Measurements from ENCODE around the gene ZNF700.
"Not testable (repeated sequence)": the region's sequence is repeated elsewhere in the genome, so short reads cannot be mapped to it uniquely, and the experiment has no call there.

ZNF700 gene

GRCh38 chr19:11921852-11922495 lies 2.9 kb upstream of the ZNF700 start:
- DNase-seq (ENCODE audit: low read depth in 2 of 2) = peak in 1 of 2 donors; percentile 59
- TF ChIP-seq CTCF (IDR thresholded peaks at IDR 0.05; ENCODE audit: low read depth, low read length) = no peak
- no peak overlapping the region for H3K4me3 ChIP-seq (replicated peaks in 1 of 2; ENCODE audit: low read depth in 2 of 2, low read length in 2 of 2)

- not testable (repeated sequence) for DNase-seq (ENCODE audit: low read depth in 2 of 2)
- peak overlapping the region; percentile 86 to 91 for H3K4me3 ChIP-seq (replicated peaks in 1 of 2; ENCODE audit: low read depth in 2 of 2, low read length in 2 of 2)
These were observed 812 bp downstream of the ZNF700 start for GRCh38 chr19:11925651-11926187.

GRCh38 chr19:11927227-11927626 lies 2.3 kb downstream of the ZNF700 start:
- no peak for DNase-seq (ENCODE audit: low read depth in 2 of 2)
- H3K4me3 ChIP-seq (replicated peaks in 1 of 2; ENCODE audit: low read depth in 2 of 2, low read length in 2 of 2) = no peak overlapping the region
- TF ChIP-seq CTCF (IDR thresholded peaks at IDR 0.05; ENCODE audit: low read depth, low read length) = no peak

- no peak for TF ChIP-seq CTCF (IDR thresholded peaks at IDR 0.05; ENCODE audit: low read depth, low read length)
- DNase-seq (ENCODE audit: low read depth in 2 of 2) = peak in 1 of 2 donors; percentile 40
- H3K4me3 ChIP-seq (replicated peaks in 1 of 2; ENCODE audit: low read depth in 2 of 2, low read length in 2 of 2) = no peak overlapping the region
These were observed 6.1 kb downstream of the ZNF700 start for GRCh38 chr19:11931051-11931450.

GRCh38 chr19:11931513-11931912 lies 6.6 kb downstream of the ZNF700 start:
- no peak for TF ChIP-seq CTCF (IDR thresholded peaks at IDR 0.05; ENCODE audit: low read depth, low read length)
- H3K4me3 ChIP-seq (replicated peaks in 1 of 2; ENCODE audit: low read depth in 2 of 2, low read length in 2 of 2) = no peak overlapping the region
- no peak for DNase-seq (ENCODE audit: low read depth in 2 of 2)

- not testable (repeated sequence) for DNase-seq (ENCODE audit: low read depth in 2 of 2); H3K4me3 ChIP-seq (replicated peaks in 1 of 2; ENCODE audit: low read depth in 2 of 2, low read length in 2 of 2)
These were observed 10.9 kb downstream of the ZNF700 start for GRCh38 chr19:11935829-11936228.

- not testable (repeated sequence) for DNase-seq (ENCODE audit: low read depth in 2 of 2)
These were observed 13.5 kb downstream of the ZNF700 start for GRCh38 chr19:11938383-11938782.

GRCh38 chr19:11941361-11941887 lies 16.5 kb downstream of the ZNF700 start:
- H3K4me3 ChIP-seq (replicated peaks in 1 of 2; ENCODE audit: low read depth in 2 of 2, low read length in 2 of 2); DNase-seq (ENCODE audit: low read depth in 2 of 2): not testable (repeated sequence)

More at GRCh38 chr19:11938383-11938782, 13.5 kb downstream of the ZNF700 start:
- H3K4me3 ChIP-seq (replicated peaks in 1 of 2; ENCODE audit: low read depth in 2 of 2, low read length in 2 of 2) = not testable (repeated sequence)
